ENCODE data around the gene MNAT1.
"Not testable (repeated sequence)": the region's sequence is repeated elsewhere in the genome, so short reads cannot be mapped to it uniquely, and the experiment has no call there.

The MNAT1 gene

DNA sequence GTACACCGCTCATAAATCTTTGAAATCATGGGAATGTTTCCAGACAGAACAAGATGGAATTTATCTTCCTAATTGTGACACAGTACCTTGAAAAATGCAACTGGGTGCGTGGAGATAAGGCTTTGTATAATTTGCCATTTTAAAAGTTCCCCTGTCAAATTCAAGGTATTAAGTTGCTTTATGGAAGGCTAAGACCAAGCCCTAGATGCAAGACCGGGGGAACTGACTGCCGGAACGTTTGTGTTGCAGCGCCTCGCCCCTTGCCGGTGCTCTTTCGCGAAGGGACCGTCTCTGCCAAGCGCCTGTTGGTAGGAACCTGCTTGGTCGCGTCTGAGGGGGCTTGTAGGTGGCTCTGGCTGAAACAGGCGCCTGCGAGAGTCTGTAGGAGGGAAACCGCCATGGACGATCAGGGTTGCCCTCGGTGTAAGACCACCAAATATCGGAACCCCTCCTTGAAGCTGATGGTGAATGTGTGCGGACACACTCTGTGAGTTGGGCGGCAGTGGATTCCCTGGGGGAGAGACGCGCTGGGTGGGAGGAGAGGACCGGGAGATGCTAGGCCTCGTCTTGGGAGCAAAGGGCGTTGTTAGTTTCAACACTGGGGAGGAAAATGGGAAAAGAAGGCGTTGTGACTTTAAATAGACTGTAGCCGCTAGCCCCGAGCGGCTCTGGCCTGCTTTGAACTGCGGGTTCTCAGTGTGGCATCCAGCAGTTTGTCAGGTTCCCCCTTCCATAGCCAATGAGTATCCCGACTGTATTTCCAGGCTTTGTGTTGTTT lies at the start of gene MNAT1:
Gene MNAT1 (plus strand): TSS at position 297 of the 778 bp plus-strand sequence. CDS start 102 bp downstream, at position 399.
- peak; percentile 55 for DNase-seq

DNA sequence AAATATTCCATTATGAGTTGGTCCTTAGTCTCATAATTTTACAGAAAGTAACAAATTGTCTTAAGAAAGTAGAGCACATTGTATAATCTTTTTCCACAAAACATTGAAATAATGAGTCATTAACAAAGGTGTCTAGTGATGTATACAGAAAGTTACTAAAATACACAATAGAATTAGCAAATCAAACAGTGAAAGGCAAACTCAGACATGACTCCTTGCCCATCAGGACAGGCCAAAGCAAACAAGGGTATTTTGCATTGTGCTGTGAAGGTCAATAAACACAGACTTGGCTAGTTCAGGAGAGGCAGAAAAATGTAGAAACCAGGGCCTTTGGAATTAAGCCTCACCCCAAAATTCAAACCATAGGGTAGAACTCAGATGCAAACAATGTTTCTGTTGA lies 47.7 kb upstream of the MNAT1 start:
- no peak for DNase-seq

DNA sequence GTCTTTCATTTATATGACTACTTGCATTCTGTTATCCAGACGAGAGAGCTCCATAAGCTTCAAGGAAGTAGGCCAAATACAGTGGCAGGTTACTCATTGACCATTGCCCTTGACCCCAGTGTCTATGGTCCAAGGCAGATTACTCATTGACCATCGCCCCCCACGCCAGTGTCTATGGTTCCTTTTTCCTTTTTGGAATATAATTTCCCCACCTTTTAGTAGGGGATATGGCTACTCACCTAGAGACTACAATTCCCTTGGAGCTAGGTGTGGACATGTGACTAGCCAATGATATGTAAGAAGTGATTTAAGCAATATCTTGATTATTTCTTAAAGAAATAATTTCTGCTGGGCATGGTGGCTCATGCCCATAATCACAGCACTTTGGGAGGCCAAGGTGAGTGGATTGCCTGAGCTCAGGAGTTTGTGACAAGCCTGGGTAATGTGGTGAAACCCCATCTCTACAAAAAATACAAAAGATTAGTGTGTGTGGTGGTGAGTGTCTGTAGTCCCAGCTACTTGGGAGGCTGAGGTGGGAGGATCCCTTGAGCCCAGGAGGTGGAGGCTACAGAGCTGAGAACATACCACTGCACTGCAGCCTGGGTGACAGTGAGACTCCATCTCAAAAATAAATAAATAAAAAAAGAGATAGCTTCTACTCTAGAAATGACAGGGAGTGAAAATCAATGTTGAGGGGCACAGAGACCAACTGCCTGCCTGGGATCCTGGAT lies 43.0 kb upstream of the MNAT1 start:
- no peak for DNase-seq

DNA sequence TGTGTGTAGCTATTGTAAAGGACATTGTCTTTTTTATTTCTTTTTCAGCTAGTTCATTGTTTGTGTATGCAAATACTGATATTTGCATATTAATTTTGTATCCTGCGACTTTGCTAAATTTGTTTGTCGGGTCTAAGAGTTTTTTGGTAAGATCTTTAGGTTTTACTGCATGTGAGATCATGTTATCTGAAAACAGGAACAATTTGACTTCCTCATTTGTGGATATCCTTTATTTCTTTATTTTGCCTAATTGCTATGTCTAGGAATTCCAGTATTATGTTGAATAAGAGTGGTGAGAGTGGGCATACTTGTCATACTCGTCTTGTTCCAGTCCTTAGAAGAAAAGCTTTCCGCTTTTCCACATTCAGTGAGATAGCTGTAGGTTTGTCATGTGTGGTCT lies 39.2 kb upstream of the MNAT1 start:
- no peak for DNase-seq

DNA sequence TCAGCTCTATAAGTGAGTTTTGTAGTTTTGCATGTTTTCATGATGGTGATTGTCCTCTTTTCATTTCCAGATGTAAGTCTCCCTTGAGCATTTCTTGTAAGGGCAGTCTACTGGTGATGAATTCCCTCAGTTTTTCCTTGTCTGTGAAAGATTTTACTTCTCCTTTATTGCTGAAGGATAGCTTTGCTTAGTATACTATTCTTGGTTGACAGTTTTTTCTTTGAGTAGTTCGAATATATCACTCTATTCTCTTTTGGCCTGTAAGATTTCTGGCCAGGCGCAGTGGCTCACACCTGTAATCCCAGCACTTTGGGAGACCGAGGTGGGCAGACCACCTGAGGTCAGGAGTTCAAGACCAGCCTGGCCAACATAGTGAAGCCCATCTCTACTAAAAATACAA lies 34.0 kb upstream of the MNAT1 start:
- no peak for DNase-seq

DNA sequence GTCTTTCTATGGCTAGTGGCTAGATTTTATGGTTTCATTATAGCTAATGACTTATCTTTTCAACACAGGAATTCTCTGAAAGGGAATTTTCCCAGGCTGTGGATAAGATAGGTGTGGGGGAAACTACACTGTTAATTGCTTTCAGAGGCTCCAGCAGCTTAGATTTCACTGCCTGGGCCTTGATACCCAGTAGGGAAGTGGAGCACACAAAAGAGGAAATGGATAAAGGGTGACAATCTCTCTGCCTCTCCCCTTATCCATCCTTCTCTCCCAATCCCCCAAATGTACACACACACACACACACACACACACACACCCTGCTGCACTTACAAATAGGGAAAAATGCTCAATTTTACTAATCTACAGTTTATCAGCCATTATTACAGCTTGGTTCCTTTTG lies 29.5 kb upstream of the MNAT1 start:
- DNase-seq = no peak

DNA sequence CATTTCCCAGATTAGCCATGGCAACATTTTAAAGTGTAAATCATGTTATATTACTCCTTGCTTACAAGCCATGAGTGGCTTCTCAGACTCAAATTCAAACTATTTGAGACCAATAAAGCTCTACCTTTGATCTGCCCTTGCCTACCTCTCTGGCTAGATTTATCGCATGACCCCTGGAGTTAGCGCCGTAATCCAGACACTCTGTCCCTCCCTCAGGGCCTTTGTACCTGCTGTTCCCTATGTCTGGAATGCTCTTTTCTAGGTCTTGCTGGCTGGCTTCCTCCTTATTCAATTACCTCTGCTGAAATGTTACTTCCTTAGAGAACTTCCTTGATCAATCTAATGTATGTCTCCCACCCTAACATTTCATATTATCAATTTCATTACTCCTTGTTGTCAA lies 26.7 kb upstream of the MNAT1 start:
- DNase-seq = no peak

DNA sequence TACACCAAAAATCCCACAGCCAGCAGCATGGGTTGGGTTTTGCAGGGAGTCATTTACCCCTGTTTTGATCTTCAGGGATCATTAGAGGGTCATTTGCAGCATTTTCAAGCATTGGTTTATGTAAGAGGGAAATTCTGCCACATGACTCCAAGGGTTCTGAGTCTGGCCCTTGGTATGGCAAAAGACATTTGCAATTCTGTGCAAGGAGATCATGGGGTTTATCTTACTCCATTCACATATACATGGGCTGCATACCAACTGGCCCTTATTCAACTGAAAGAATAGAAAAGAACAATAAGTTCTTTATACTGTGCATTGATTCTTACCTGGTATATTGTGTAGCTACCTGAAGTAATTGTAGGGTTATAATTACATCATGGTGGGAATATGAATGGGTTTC lies 24.1 kb upstream of the MNAT1 start:
- DNase-seq = no peak

DNA sequence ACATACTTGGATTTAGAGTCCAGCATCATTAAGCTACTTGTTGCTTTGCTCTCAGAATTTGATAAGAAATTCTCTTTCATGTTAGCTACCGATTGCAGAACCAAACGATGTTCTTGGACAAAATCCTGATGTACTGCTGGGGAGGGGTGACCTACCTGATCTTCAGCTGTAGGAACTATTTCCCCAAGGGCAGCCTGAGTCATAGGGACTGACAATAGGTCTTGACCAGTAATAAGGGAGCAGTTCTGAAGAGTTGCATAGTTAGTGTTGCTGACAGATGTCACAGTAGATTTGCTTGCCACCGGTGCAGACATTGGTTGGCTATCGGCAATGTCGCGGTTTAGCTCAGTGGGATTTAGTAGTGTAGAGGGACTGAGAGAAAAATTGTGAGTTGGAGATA lies 21.0 kb upstream of the MNAT1 start:
- no peak for DNase-seq

DNA sequence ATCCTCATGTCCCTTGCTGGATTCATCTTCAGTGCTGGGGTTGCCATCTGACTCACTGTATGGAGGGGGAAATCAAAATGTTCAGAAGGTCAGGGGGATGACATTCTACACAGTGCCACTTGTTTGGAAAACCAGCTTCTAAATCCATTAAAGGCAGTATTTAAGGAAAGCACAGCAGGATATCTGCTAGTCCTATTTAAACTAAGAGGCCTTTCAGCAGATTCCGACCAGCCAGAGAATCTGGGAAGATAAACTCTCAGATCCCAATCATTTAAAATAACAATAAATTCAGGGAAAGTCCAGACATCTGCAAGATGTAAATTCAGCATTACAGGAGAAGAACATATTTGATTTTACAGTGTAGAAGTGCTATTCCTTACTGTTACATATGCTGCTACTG lies 14.2 kb upstream of the MNAT1 start:
- DNase-seq = no peak

DNA sequence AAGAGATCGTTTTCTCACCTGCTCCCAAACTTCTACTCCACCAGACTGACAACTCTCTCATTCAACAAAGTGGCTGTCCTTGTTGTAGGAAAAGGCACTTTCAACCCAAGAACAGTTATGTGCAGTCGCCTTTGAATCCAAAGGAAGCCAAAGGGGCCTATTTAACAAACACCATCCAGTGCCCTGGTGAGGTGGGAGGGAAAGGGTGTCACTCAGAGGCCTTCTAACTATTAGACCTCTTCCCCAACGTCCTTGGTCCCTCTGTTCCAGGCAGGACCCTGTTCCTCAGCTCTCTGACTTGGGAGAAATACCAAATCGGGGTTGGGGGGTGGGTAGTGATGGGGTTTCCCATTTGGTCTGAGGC lies 13.6 kb upstream of the MNAT1 start:
- DNase-seq = no peak

DNA sequence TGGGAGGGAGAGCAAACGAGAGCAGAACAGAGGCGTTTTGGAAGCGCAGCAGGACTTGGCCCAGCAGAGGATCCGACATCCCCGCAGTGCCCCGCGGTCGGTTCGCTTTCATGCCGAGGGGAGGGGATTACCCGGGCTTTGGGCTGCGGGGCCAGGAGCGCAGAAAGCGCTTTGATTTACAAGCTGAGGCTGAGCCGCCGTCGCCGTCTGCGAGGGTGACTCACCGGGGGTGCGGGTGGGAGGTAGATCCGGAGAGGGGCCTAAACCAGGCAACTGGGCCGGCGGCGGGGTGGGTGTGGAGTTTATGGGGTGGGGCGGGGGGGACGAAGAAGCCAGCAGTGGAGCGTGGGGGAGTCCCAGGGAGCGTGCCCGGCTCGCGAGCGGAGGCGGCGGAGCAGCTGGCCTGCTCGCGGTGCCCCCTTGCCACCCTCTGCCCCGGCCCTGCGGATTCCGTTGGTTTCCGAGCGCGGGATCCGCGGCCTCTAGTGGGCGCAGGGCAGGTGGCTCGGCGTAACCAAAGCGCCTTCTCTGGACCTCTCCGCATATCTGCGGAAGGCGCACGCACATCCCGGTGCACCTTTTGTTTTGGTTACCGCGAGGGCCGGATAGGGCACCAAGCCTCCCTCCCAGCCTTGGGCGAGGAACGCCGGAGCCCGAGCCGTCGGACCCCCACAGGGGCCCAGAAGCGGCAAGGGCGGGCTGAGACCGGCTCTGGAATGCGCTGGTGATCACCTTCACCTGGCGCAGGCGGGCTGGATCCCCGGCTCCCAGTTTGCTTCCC lies 13.0 kb upstream of the MNAT1 start:
- DNase-seq = no peak

DNA sequence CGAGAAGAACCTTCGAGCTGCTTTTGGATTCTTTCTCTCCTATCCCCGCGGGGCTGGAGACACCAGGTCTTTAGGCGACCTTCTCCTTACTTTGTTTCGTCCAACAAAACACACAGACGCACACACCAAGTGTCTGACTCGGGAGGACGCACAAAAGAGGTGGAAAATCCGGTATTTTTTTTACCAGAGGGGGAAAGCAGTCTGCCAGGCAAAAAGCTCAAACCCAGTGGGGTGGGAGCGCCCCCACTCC lies 12.5 kb upstream of the MNAT1 start:
- no peak for DNase-seq

DNA sequence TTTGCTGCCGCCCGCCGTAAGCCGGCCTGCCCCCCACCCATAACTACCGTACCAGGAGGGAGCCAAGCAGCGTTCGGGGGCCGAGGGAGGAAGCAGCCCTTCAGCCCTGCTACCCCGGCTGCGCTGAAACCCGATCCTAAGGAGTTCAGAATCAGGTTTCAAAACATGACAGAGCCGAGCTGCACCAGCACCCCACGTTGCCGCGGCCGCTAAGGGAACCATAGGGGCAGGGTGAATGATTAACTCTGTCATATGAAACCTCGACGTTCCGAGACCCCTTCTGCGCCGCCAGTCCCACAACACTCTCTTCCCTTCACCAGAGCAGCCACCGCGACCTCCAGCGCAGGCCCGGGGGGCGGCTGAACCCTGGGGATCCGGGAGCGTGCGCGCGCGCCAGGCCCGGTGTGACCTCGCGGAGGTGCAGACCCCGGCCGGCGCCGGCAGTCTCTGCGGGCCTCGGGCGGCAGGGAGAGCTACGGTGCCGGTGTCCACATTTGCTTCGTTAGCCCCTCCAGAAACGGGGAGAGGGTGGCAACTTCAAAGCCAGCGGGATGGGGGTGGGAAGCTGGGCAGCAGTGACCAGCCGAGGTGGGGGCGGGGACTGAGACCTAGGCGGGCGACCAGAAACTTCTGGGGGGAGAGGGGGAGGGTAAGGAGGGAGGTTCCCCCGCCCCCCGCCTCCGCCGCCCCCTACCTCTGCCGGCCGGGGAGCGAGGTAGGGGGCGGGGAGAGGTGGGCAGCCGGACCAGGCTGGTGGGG lies 12.0 kb upstream of the MNAT1 start:
- no peak for DNase-seq

DNA sequence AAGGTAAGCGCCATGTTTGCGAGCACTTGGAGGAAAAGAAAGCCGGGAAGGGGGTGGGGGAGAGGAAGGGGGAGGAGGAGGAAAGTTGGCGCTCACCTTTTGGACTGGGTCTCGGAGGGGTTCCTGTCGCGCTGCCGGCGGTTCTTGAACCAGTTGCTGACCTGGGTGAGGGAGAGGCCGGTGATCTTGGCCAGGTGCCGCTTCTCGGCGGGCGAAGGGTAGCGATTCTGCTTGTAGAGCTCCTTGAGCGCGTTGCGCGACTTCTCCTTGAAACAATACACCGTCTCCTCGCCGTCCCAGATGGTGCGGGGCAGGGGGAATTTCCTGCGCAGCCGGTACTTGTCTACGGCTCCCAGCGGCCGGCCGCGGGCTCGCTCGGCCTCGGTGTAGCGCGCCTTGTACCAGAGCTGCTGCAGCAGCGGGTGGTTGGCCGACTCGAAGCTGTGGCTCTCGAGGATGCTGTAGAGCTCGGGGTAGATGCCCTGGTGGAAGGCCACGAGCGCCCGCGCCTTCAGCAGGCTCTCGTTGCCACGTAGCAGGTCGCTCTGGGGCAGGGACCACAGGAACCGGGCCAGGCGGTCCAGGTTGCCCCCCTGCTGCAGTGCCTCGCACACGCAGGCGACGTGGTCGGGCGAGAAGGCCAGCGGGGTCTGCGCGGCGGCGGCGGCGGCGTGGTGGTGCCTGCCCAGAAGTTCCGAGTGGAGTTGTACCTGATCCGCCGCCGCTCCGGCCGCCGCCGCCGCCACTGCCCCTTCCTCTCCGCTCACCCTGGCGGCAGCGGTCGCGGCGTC lies 11.2 kb upstream of the MNAT1 start:
- DNase-seq = no peak

DNA sequence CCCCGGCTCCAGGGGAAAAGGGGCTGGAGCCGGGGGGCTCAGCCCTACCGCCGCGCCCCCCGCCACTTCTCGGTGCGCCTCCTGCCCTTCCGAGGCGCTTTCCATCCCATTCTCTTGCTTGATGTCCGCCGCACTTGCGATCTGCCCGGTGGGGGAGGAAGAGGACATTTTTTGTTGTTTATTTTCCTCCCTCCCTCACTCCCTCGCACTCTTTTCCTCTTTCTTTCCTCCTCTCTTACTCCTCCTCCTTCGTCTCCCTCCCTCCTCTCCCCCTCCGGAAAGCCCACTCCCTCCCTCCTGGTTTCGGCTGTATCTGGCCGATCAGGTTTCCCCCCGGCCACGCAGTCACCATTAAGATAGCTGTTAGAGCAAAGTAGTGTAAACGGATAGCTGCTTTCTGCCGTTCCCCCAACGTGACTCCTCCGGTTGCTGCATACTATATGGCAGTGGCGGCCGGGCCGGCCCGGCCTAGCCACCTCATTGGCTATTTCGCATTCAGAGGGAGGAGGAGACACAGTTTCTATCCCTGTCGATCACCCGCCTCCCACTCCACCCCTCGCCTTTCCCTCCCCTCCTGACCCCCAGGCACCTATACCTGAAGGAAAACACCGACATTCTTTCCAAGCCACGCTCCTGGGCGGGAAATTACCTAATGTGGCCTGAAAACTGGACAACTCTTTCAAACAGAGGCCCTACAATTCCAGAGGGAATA lies 10.5 kb upstream of the MNAT1 start, which contains the start of gene SIX4:
Gene SIX4 (minus strand): TSS at position 445 of the 712 bp plus-strand sequence. CDS start 277 bp downstream, at position 168.
- DNase-seq = peak; percentile 76

DNA sequence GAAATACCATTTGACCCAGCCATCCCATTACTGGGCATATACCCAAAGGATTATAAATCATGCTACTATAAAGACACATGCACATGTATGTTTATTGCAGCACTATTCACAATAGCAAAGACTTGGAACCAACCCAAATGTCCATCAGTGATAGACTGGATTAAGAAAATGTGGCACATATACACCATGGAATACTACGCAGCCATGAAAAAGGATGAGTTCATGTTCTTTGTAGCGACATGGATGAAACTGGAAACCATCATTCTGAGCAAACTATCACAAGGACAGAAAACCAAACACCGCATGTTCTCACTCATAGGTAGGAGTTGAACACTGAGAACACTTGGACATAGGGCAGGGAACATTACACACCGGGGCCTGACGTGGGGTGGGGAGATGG lies 3.3 kb upstream of the MNAT1 start:
- not testable (repeated sequence) for DNase-seq

DNA sequence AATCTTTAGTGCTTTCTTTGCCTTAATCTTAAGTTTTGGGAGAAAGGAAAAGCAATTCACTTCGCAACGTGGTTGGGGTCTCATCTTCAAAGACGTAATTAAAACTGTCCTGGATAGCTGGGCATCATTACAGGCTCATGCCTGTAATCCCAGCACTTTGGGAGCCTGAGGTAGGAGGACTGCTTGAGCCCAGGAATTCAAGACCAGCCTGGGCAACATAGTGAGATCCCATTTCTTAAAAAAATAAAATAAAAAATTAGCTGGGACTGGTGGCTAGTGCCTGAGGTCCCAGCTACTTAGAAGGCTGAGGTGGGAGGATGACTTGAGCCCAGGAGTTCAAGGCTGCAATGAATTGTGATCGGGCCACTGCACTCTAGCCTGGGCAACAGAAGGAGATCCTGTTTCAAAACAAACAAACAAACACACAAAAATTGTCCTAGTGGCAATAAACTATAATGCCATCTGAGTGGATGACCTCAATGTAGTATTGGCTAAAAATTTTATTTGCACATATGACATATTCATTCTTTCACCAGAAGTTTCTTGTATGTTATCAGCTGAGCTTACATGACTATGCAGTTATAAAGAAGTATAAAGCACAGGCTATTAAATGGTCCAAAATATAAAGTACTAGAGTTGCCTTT lies 1.6 kb upstream of the MNAT1 start:
- no peak for DNase-seq

DNA sequence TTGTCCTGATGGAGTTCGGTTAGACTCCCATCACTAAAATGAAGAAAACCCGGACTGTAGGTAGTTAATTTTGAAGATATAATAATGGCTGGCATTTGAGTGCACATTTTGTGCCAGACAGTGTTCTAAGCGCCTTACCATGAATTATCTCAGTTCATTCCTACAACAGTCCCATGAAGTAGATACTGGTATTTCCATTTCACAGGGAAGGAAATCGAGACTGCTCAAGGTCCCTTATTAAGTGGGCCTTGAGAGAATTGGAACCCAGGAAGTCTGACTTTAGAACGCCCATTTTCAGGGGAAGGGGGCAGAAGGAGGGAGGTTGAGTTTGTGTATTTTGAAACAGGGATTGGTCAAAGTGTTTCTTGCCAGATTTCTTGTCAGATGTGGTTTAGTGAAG lies 855 bp downstream of the MNAT1 start:
- DNase-seq = no peak

DNA sequence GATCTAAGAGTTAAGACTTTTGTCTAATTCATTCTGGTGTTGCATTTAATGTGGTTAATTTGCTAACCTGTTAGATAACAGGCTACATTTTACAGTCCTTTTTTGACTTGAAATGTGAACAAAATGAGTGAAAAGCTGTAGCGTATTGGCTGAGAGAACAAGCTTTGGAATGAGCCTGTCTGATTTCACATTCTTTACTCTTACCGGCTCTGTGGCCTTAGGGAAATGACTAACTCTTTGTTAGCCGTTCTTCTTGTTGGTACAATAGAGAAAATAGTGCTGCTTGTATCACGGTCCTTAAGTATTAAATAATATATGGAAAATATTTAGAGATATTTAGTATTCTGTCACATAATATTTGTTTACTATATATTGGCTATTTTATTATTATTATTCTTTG lies 1.9 kb downstream of the MNAT1 start:
- DNase-seq = no peak

DNA sequence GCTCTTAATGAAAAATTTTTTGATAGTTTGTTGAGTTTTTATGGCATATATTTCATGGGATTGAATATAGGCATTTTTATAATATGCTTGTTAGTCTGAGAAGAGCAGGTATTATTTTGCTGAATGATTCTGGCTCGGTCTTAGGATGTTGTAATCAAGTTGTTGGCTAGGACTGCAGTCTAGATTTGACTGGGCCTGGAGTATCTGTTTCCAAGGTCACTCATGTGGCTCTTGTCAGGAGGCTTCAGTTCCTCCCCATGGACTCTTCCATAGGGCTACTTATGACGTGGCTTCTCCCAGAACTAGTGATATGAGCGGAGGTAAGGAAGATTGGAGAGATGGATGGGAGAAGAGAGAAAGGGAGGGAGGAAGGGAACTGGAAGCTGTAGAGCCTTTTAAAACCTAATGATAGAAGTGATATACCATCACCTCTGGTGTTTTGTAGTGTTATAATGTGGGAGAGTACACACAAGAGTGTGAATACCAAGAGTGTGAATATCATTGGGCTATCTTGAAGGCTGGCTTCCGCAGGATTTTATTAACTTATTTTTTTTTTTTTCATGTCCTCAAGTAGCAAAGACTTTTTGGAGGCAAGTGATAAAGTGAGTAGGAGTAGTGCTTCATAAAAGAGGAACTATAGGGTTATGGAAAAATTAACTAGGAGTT lies 4.4 kb downstream of the MNAT1 start:
- no peak for DNase-seq

Data from SHP77 treated with DMSO at 0.1 percent for 48 hours (cell line).